ENCODE results near the gene POT1.

Gene POT1

DNA sequence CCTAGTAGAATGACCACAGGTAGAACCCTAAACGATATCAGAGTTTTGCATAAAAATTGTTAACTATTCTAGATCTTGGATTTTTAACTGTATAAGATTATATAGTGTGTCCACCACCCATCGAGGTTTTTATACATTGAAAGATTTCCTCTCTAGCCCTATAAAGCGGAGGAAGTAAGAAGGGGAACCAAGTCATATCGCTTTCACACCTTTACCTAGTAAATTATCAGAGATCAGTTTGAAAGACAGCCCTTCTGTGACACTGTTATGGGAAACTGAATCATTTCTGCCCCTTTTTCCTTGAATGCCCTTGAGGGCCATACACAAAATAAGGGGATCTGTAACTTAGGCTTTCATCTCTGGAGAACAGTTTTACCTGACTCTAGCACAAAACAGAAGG lies 155.7 kb downstream of the POT1 start:
- no peak for DNase-seq (ENCODE audit: extremely low spot score)
- POLR2A ChIA-PET, result no interaction called here
- CTCF ChIA-PET, result no interaction called here
- TF ChIP-seq ARNT (IDR thresholded peaks at IDR 0.05), result no peak
- no peak for TF ChIP-seq L3MBTL2 (conservative IDR thresholded peaks at IDR 0.05)
- TF ChIP-seq TARDBP (IDR thresholded peaks at IDR 0.05), result no peak
- TF ChIP-seq, protein P1, sequence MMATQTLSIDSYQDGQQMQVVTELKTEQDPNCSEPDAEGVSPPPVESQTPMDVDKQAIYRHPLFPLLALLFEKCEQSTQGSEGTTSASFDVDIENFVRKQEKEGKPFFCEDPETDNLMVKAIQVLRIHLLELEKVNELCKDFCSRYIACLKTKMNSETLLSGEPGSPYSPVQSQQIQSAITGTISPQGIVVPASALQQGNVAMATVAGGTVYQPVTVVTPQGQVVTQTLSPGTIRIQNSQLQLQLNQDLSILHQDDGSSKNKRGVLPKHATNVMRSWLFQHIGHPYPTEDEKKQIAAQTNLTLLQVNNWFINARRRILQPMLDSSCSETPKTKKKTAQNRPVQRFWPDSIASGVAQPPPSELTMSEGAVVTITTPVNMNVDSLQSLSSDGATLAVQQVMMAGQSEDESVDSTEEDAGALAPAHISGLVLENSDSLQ (IDR thresholded peaks at IDR 0.05), result no peak
- TF ChIP-seq BHLHE40 (IDR thresholded peaks at IDR 0.05; ENCODE audit: borderline replicate concordance), result no peak
- no peak for TF ChIP-seq NFRKB (IDR thresholded peaks at IDR 0.05)
- TF ChIP-seq ELF4 (IDR thresholded peaks at IDR 0.05), result no peak
- no peak for TF ChIP-seq FOXM1 (IDR thresholded peaks at IDR 0.05; ENCODE audit: borderline replicate concordance)
- no peak for TF ChIP-seq SP1 (IDR thresholded peaks at IDR 0.05)
- TF ChIP-seq ZNF384 (IDR thresholded peaks at IDR 0.05), result no peak
- no peak for TF ChIP-seq CTBP1 (IDR thresholded peaks at IDR 0.05; ENCODE audit: borderline replicate concordance)
- TF ChIP-seq LEF1 (IDR thresholded peaks at IDR 0.05; ENCODE audit: borderline replicate concordance), result no peak
- TF ChIP-seq FOXA1 (IDR thresholded peaks at IDR 0.05), result no peak
- no peak for TF ChIP-seq SUZ12 (IDR thresholded peaks at IDR 0.05)

DNA sequence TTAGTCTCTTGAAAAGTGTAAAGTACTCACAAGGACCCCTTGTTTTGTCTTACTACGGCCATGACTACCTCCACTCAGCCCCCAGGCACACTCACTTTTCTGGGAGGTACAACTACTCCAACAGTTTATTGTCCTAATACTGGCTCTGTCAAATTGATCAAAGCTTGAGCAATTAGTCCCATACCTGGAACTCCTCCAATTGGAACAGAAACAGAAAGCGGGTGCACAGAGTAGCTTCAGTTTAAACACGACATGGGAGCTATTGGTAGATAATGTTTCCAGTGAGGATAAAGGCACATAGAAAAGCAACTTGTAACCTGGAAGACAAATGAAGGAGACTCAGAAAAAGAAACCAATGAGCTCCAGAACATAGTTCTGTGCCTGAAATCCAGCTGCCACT lies 156.3 kb downstream of the POT1 start:
- TF ChIP-seq FOXA1 (IDR thresholded peaks at IDR 0.05), result no peak
- no peak for TF ChIP-seq ZNF384 (IDR thresholded peaks at IDR 0.05)
- no peak for TF ChIP-seq L3MBTL2 (conservative IDR thresholded peaks at IDR 0.05)
- TF ChIP-seq SP1 (IDR thresholded peaks at IDR 0.05), result no peak
- TF ChIP-seq LEF1 (IDR thresholded peaks at IDR 0.05; ENCODE audit: borderline replicate concordance), result no peak
- no peak for TF ChIP-seq ELF4 (IDR thresholded peaks at IDR 0.05)
- no peak for TF ChIP-seq HDGF (IDR thresholded peaks at IDR 0.05; ENCODE audit: borderline replicate concordance)
- no peak for TF ChIP-seq TARDBP (IDR thresholded peaks at IDR 0.05)
- no peak for TF ChIP-seq FOXK2 (IDR thresholded peaks at IDR 0.05)
- TF ChIP-seq NFRKB (IDR thresholded peaks at IDR 0.05), result no peak
- TF ChIP-seq, protein P1 (IDR thresholded peaks at IDR 0.05), result no peak
- TF ChIP-seq CTBP1 (IDR thresholded peaks at IDR 0.05; ENCODE audit: borderline replicate concordance), result no peak
- POLR2A ChIA-PET, result no interaction called here
- no peak for DNase-seq (ENCODE audit: extremely low spot score)
- CTCF ChIA-PET, result no interaction called here

Data from HEK293T (cell line).